Measurements from ENCODE around the gene SCN10A. TPM values are rescaled to one million over a fixed set of nuclear protein-coding genes. Genes with fewer than 3 reads are reported as not detected.

The SCN10A gene
- not detected in 5 replicates for total RNA-seq (2022; extraction: Qiagen RNA extraction; ENCODE audit: low read depth)

DNA sequence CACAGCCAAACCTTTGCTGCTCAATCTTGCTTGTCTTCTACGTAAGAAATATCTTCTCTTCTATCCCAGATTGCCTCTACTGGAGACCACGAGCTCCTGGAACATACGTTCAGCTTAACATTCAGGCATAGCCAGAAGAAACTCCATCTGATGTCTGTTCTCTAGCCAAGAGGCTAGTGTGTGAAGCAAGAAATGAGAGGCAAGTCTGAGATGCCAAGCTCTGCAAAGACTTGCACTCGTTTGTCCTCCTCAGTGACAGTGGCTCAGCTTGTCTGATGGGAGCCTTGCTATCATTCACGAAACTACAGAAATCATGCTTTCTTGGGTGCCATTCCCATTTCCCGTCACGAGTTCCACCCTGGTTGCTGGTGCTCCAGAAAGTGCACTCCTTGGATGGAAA lies at the start of gene SCN10A:
TSS of gene SCN10A (minus strand) at position 192 of the 400 bp plus-strand sequence. CDS start 22,207 bp downstream, outside the sequence.

DNA sequence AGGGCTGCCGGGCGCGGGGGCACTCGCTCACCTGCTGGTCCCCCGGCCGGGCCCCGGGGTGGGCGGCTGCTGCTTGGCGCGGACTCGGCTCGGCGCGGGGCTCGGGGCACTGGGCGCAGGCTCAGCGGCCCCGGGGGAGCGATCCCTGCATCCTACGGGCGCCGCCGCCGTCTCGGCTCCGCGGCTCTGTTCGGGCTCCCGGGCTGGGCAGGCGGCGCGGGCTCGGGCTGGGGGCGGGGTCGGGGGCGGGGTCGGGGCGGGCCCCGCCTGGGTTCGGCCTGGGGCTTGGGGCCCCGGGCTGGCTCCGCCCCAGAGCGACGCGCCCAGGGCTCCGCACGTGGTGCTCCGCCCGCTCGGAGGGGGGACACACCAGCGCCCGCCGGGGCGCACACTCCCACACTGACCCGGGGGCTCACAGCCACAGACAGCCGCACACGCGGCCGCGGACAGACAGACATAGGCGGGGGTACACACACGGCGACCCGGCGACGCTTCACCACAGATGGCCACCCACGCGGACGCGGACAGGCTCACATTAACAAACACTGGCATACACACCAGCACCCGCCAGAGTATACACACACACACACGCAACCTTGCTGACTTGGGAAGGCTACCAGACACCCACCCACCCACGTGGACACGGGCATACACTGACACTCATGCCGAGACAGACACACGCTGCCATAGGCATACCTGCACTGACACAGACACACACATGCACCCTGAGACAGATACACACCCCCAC lies 166.3 kb downstream of the SCN10A start, which contains the start of gene SCN5A:
TSS of gene SCN5A (minus strand) at position 188 of the 748 bp plus-strand sequence. CDS start 16,380 bp downstream, outside the sequence.

Other genes starting within 250 kb of the SCN10A start
- gene SCN5A, start 166.5 kb downstream of the SCN10A start, total RNA-seq (2022; extraction: Qiagen RNA extraction; ENCODE audit: low read depth): 0.57 to 1.3 TPM (median 0.92 TPM) in 5 replicates
- 0.01 TPM in 1 of 5 replicates, not detected in the others for gene SCN11A, start 235.7 kb upstream of the SCN10A start, total RNA-seq (2022; extraction: Qiagen RNA extraction; ENCODE audit: low read depth)
- gene WDR48, start 235.8 kb upstream of the SCN10A start, total RNA-seq (2022; extraction: Qiagen RNA extraction; ENCODE audit: low read depth): 20.4 to 27.2 TPM (median 24.3 TPM) in 5 replicates

Measured in A549 treated with DMSO at 1 μM for 4 hours (cell line).